Activated CD8-positive, alpha-beta memory T cell treated with anti-CD3 and anti-CD28 coated beads, Interleukin-2, amount 50 U/mL, for 1 hour (primary cell): ENCODE measurements around the gene PRKACG.
"Not testable (repeated sequence)": the region's sequence is repeated elsewhere in the genome, so short reads cannot be mapped to it uniquely, and the experiment has no call there.

Experiments
- DNase-seq: peaks from one replicate; pipeline ENCODE4 v3.0.0-alpha.2; 2020; ENCODE audit errors: extremely low read depth

Gene PRKACG

DNA sequence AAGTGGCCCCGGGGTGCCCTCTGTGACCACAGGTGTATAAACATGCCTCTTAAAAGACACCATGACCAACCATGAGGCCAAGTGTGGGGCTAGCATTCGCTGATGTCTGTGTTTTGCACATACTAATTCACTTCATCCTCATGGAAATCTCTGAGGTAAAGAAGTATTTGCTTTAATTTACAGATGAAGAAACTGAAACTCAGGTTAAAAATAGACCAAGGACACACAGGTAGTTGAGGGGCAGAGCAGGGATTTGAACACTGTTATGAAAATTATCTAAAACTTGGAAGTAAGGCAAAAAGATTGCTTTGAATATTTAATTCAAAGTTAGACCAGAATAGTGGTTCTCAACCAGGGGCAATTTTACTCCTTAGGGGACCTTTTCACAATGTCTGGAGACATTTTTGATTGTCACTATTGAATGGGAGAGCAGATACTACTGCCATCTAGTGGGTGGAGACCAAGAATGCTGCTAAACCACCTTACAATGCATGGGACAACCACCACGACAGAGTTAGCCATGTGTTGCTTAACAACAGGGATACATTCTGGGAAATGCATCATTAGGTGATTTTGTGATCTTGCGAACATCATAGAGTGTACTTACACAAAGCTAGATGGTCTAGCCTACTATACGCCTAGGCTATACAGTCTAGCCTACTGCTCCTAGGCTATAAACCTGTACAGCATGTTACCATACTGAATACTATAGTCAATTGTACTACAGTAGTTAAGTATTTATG, 13.6 kb upstream of the PRKACG start:
- no peak for DNase-seq

DNA sequence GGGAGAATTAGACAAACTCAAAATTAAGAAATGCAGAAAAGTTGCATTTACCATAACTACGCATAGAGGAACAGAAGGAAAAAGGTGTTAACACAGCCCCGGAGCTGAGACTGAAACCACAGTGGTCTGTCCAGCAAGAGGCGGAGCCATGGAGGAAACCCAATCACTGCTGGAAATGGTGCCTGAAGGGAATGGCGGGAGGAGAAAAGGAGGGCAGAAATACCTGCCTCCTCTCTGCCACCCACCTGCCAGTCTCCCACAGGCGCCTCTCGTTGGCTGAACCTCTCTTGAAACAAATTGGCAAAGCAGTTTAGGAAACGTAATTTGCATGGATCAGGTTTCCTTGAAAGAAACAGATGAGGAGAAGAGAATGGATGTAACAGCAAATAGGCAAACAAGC, 9.7 kb upstream of the PRKACG start:
- no peak for DNase-seq

DNA sequence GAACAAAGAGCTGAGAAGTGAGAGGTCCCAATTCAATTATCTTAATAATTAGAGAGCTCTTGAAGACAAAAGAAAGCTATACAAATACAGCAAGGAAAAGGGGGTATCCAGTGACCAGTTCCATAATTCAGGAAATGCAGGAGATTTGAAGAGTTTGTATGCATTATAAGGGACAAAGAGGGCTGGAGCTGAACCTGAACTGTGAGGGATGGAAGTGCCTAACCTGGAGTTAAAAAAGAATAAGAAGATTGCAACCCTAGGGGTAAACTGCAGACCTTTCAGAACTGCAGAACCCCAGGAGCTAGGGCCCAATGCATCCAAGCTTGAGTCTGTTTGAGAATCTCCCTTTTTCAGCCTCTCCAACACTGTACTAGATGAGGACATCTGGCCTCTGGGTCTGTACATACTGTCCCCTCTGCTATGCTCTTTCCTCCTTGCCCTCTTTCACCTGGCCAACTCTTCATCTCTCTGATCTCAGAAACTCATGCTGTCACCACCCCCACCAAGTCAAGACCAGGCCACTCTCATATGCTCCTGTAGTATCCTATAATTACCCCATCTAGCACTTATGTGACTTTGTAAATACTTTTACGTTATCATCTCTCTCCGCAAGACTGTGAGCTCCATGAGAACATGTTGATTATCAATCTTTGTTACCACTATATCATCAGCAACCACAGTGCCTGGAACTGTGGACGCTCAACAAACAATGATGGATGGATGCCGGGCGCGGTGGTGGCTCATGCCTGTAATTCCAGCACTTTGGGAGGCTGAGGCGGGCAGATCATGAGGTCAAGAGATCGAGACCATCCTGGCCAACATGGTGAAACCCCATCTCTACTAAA, 6.6 kb upstream of the PRKACG start:
- no peak for DNase-seq

DNA sequence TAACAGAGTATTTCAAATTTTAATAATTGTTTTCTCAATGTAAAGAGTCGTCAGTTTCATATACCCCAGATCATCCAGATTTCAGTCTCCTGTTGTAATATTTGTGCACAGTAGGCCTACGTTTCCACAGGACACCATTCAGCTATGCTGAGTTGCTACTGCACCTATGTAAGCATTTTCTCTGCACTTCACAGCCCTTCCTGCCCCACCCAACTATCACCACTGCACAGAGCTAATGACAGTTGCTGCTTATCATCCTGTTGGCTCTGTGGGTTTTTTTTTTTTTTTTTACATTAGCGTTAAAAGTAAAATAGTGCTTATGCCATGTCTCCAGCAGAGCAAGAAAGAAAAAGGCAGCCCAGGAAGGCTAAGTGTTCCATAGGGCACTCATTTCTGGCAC, 5.9 kb upstream of the PRKACG start:
- DNase-seq: no peak

DNA sequence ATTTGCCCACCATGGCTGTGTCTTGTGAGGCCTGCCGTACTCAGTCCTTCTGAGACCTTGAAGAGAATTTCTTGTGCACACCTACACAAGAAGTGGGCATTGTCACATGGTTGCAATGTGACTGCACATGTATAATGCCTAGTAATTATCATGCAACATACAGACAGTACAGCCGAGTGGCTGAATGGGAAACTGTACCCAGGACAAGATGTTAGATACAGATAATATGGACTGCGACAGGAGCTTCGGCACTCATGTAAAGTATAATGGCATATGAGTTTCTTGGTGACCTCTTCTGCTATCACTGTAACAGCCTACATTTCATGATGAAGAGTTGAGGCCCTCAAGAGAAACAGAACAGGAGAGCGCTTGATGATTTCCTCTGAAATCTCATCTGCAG, 4.8 kb upstream of the PRKACG start:
- no peak for DNase-seq

DNA sequence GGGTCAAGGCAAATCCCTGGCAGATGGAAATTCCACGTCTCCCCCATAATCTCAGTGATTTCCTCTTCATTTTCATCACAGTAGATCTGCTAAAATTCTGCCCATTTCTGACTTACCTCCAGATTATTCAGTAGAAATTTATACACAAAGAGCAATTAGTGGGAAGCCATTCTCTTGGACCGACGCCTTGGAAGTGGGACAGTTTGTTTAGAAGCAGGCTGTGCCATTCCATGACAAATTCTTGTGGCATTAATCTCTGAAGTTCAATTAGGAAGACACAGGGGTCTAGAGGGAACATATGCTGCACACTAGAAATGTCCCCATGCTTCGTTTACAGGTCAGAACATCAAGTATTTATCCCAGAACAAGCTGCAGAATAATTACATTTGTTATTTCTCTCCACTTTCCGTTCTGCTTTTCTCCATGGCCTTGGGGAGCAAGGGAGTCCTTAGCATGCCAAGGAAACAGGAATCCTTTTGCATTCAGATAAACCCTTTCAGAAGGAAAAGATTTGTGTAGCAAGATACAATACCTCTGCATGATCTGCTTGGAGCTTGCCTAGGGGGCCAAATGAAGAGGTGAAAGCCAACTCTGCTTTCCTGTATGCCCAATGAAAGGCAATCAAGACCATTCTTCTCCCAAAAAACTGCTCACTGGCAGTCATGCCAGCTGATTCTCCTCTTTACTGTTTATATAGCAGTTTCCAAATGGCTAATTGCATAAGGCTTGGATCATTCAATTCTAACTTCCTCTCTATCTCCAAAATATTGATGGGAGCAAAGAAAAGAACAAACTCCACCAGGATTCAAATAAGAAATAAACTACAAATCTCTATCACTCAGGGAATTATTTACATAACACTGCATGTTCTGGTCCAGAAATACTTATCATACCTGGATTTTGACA, 2.5 kb upstream of the PRKACG start:
- no peak for DNase-seq

DNA sequence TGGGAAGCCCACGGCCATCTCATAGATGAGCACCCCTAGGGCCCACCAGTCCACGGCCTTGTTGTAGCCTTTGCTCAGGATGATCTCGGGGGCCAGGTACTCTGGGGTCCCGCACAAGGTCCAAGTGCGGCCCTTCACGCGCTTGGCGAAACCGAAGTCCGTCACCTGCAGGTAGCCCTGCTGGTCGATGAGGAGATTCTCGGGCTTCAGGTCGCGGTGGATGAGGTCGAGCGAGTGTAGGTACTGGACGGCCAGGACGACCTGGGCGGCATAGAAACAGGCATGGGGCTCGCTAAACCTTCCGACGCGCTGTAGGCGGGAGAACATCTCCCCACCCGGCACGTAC, 558 bp downstream of the PRKACG start:
- DNase-seq: no peak

DNA sequence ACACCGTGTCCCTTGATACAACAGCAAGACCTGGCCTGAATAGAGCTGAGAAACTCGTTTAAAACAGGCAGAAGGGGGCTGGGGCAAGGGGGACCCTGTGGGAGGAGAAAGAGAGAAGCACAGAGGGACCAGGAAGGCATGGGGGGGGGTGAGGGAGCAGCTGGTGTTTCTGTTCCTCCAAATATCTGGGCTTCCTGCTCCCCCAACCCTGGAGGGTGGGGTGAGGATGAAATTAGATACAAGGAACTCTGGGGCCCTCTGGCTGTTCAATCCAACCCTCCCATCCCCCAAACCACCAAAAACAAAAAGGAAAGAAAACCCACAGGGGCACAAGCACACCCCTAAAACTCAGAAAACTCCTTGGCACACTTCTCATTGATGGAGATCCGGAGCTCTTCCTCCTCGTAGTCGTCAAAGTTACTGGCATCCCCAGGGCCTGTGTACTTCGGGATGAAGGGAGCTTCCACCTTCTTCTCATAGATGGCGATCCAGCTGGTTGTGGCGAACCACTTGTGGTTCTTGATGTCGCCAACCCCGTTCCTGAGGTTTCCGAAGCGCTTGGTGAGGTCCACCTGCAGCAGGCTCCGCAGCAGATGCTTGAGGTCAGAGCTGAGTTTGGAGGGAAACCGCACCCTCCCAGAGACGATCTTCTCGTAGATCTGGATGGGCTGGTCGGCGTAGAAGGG, 1.1 kb downstream of the PRKACG start:
- no peak for DNase-seq

DNA sequence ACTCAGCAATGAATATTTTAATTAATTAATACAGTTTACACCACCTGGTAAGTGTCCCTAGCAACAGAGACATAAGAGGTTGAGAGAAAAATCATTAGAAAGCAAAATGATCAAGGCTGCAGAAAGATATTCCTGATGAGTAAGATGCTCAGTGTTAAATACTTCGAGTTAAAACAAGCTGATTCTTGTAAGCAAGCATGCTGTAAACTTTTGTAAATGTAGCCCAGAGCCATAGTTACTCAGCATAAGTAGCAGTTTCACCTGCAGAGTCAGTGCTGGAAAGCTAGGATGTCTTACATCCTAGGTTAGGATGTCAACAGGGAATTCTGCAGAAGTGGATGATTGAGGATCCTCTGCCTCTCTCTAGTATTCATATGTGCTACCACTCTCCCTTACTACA, 4.2 kb downstream of the PRKACG start:
- DNase-seq: no peak

DNA sequence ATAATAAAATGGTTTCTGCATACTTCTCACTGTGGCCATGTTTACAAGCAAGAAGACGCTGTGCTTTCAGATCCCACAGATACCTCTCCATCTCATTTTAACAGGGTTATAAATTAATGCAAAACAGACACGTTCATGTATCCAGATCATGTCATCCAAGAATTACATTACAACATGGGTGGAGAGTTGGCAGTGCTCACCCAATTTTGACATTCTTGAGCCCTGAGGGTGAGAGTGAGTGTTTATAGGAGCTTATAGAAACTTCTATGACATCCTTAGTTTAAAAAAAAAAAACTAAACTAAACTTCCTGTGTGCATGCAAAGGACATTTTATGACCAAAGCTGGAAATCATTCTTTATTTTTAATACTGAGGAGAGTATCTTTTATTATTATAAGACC, 9.1 kb downstream of the PRKACG start:
- no peak for DNase-seq

DNA sequence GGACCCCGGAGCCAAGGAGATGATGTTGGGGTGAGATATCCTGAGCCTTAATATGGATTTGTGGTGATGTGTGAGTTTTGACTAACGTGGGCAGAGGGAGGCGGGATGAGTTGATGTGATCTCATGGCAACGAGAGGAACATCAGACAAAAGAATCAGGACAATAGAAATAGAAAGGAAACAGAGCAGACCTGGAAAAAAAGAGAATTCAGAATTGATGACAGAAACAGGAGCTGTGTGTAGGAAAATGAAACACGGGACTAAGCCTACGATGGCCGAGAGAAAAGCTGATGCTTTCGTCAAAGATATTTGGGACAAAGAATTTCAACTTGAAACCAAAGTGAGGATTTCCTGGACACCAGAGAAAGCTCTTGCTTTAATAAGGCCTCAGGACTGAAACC, 10.9 kb downstream of the PRKACG start:
- no peak for DNase-seq

DNA sequence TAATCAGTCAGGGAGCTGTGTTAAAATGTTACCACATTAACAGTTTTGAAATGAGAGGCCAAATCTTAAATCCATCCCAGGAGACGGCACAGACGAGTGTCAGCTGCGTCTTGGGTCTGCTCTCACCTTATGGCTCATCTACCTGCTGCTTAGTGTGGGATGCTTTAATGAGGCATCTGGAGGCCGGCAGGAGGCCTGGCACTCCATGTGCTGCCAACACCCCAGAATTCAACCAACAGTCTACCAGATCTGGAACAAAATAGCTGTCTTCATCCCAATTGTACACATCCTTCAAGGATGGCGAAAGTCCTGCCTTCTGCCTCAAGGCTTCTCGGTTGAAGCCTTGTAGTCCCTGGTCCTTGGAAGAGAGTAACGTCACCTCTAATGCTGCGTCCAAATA, 12.0 kb downstream of the PRKACG start:
- no peak for DNase-seq

DNA sequence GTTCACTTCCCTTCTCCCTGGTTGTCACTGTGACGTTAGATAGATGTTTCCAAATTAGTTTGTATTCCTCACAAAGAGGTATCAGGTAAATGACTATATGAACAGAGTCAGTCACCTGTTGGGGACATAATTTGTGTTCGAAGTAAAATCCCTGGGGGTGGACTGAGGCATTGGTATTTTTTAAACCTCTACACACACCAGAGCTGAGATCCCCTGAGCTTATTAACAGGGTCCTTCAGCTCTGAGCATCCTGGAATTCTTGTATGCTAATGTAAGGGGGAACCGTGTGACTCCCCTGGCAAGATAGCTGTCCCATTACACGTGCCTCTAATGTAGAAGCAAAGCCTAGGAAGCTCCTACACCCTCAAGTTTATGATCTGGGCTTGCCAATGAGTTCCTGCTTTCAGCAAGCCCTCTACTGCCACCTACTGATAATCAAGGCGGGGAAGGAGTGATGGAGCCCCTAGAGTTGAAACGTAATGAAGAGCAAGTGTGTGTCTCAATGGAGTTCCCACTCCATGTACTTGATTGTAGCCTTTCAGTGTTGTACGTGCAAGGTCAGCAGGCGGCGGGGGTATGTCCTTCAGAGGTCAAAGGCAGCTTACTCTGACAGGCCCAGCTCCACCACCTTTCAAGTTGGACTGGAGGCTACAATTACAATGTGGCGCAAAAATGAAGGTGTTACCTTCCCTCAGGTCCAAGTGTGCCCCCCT, 14.4 kb downstream of the PRKACG start:
- DNase-seq: peak; percentile 19

DNA sequence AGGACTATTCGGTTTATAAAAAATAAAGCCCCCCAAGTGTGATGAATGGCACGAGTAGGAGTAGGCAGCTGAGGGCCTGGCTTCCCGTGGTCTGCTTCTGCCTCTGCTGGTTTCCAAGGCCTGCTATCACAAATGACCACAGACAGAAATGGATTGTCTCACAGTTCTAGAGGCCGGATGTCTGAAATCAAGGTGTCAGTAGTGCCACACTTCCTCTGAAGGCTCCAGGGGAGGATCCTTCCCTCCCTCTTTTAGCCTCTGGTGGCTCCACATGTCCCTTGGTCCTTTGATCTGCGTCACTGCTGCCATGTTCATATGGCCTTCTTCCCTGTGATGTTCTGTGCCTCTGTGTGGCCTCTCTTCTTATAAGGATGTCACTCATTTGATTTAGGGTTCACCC, 15.1 kb downstream of the PRKACG start:
- DNase-seq: no peak

DNA sequence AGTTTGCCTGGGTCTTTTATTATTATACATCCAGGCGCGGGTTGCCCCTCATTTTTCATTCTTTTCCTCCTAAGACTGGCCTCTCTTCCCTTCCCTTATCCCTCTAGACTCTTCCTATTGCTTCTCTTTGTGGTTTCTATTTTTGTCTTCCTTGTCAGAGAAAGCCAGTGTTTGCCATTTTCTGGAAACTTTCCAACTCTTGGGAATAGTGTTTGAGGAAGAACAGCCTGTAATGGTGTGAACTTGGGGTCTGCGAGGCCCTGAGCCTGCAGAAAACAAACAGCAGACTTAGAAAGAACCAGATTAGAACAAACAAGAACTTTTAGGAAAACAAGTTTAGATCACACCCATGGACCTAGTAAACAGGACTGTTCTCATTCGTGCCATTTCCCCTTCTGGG, 15.5 kb downstream of the PRKACG start:
- DNase-seq: no peak

DNA sequence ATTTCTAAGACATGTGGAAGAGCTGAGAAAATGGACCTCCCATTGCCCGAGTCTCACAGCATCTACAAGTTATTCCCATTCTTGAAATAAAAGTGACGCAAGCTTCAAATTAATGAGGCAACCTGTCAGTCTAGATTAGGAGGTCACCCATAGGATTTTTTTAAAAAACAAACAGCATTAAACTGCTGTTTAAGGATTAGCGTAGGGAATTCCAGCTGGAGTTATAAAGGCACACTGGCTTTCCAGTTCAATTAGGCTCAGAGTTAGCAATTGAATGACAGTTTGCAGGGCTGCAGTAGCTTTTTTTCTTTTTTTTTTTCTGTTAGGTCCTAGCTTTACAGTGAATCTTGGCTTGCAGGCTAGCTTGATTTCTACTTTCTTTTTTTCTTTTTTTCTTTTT, 16.2 kb downstream of the PRKACG start:
- no peak for DNase-seq

DNA sequence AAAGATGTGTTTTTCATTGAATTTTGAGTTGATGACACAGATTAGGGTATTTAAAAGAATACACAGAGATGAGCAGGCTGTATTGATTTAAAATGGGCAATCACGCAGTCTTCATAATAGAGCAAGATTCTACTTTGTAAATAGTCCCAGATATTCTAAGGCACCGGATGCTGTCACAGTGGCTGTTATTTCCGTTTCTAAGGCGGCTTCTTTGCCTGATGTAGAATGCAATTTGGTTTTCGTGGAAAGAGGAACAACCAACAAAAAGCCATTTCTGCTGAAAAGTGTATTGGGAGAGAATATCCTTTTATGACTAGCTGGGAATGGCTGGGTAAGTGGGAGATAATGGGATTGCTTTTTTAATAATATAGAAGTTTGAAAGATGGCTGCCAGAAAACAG, 17.5 kb downstream of the PRKACG start:
- no peak for DNase-seq

DNA sequence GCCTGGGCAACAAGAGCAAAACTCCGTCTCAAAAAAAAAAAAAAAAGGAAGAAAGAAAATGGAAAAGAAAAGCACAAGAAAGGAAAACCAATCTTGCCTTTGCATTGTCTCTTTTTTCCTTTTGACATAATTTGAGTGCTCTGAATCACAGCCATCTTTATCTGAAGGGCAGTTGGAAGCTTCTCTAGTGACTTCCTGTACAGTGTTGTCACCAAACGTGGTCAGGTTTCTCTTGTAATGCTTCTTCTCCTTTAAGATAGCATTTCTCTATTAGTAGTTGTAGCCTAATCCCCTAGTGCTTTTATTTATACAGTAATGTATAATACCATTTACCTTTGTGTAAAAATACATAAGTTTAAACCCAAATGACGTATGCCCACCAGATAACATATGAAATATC, 18.1 kb downstream of the PRKACG start:
- DNase-seq: no peak

DNA sequence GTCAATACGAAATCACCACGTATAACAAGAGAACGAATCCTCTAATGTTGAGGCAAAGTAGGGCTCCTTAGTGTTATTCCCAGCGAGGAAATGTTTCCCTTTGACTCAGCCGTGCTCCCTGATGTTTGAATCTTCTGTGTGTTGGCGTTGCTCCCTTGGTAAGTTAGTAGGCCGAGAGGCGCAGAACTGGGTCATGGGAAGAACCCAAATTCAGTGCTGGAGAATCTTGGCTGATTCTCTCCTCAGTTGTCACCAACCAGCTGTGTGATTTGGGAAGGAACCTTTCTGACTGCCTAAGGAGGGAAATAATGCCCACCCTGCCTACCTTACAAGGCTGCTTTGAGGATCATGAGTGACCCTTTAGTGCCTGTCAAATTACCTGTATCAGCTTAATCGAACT, 22.5 kb downstream of the PRKACG start:
- no peak for DNase-seq

DNA sequence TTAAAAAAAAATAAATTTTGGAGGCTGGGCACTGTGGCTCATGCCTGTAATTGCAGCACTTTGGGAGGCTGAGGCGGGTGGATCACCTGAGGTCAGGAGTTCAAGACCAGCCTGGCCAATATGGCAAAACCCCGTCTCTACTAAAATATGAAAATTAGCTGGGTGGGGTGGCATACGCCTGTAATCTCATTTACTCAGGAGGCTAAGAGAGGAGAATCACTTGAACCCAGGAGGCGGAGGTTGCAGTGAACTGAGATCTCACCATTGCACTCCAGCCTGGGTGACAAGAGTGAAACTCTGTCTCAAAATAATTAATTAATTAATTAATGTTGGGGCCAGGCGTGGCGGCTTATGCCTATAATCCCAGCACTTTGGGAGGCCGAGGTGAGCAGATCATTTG, 27.0 kb downstream of the PRKACG start:
- not testable (repeated sequence) for DNase-seq
